ENCODE results near the gene EHHADH.

EHHADH gene

GRCh38 chr3:185151101-185151963 lies 102.5 kb downstream of the EHHADH start:
- TF ChIP-seq, protein P1, sequence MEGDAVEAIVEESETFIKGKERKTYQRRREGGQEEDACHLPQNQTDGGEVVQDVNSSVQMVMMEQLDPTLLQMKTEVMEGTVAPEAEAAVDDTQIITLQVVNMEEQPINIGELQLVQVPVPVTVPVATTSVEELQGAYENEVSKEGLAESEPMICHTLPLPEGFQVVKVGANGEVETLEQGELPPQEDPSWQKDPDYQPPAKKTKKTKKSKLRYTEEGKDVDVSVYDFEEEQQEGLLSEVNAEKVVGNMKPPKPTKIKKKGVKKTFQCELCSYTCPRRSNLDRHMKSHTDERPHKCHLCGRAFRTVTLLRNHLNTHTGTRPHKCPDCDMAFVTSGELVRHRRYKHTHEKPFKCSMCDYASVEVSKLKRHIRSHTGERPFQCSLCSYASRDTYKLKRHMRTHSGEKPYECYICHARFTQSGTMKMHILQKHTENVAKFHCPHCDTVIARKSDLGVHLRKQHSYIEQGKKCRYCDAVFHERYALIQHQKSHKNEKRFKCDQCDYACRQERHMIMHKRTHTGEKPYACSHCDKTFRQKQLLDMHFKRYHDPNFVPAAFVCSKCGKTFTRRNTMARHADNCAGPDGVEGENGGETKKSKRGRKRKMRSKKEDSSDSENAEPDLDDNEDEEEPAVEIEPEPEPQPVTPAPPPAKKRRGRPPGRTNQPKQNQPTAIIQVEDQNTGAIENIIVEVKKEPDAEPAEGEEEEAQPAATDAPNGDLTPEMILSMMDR (IDR thresholded peaks at IDR 0.05; ENCODE audit: insufficient read depth, low read depth, low read length, missing control alignments): no peak
- no peak for DNase-seq (ENCODE audit: low read depth)
- H3K4me3 ChIP-seq (ENCODE audit: low read depth, low read length): no peak overlapping the region

GRCh38 chr3:185150561-185150960 lies 103.3 kb downstream of the EHHADH start:
- H3K4me3 ChIP-seq (ENCODE audit: low read depth, low read length): no peak overlapping the region
- DNase-seq (ENCODE audit: low read depth): no peak
- TF ChIP-seq, protein P1 (IDR thresholded peaks at IDR 0.05; ENCODE audit: insufficient read depth, low read depth, low read length, missing control alignments): no peak

DNA sequence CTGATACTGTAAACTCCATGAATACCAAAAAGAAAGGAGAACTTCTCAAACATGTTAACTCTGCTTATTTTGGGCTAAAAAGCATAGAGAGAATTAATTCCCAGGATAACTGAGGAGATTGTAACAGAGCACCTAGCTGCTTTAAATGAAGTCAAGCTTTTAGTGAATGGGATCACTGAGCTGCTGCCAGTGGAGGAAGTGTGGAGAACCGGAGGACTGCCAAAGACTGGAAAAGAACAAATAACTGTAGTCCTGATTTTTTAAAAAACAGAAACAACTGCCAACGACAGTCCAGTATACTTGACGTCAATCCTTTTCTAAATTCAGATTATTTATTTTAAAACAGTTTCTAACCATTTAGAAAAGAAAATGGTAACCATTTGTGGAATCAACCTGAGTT lies 104.3 kb downstream of the EHHADH start:
- TF ChIP-seq, protein P1 (IDR thresholded peaks at IDR 0.05; ENCODE audit: insufficient read depth, low read depth, low read length, missing control alignments): no peak
- DNase-seq (ENCODE audit: low read depth): no peak

GRCh38 chr3:185145511-185145910 lies 108.3 kb downstream of the EHHADH start:
- no peak overlapping the region for H3K4me3 ChIP-seq (ENCODE audit: low read depth, low read length)
- no peak for DNase-seq (ENCODE audit: low read depth)
- TF ChIP-seq, protein P1 (IDR thresholded peaks at IDR 0.05; ENCODE audit: insufficient read depth, low read depth, low read length, missing control alignments): no peak

More for the DNA sequence above, 104.3 kb downstream of the EHHADH start:
- H3K4me3 ChIP-seq (ENCODE audit: low read depth, low read length): no peak overlapping the region

DNA sequence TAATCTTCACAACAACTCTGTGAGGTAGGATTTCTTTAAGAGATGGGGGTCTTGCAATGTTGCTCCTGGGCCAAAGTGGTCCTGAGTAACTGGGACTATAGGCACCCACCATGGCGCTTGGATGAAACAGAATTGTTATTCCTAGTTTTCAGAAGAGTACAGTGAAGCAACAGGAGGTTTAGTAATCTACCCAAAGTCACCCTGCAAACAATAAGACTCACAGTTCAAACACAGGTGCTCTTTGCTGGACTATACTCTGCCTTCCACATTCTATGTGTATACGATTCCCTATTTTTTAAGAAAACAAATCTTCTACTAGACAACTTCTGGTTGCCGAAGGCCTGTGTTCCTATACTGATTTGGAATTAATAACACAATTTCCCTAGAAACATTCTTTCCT lies 109.1 kb downstream of the EHHADH start:
- DNase-seq (ENCODE audit: low read depth): no peak
- H3K4me3 ChIP-seq (ENCODE audit: low read depth, low read length): no peak overlapping the region
- TF ChIP-seq, protein P1 (IDR thresholded peaks at IDR 0.05; ENCODE audit: insufficient read depth, low read depth, low read length, missing control alignments): no peak

Measured in GM12865 (cell line).